Measurements from ENCODE around the gene PLA2G2C. TPM values are rescaled to one million over a fixed set of nuclear protein-coding genes. Genes with fewer than 3 reads are reported as not detected.

Gene PLA2G2C
- total and polyA plus RNA-seq, 2 of the 13 experiments (the other 11 are each of a cell fraction or from before 2014, with no cell fraction given): not detected

DNA sequence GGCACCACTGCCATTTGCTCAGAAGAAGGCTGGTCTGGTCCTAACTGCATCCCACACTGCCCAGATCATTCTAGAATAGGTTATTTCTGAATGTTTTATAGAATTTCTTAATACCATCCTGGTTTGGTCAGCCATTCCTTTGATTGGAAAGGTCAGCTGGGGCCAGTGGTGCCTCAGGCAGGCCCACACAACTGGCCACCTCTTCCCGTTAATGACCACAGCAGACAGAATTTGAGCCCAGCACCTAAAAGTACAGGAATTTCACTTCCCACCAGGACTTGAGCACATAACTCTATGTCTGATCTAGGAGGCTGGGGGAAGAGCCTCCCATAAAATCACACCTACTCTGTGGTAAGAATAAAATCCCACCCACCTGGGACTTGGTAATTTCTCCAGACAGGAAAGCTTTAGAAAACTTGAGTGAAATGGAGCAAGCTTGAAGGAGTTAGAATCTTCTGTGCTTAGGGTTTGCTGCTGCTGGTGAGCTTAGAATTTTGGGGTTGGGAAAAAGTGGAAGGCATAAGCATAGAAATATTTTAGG, 6.6 kb upstream of the PLA2G2C start:
- ChIA-PET CTCF (ENCODE audit: low intra/inter-chr PET ratio, low total read pairs) (interaction anchor here (0.9 kb wide), 1 partner anchor 218 kb away, joined by 3 read pairs; no protein-coding TSS in a partner anchor), POLR2A (no interaction called here)
- Histone ChIP-seq H4K20me1 (ENCODE audit: insufficient read depth, low read length) (no peaks in the 10 kb centered on the region), H3K9ac (ENCODE audit: insufficient read depth, low read depth, low read length) (no peak overlapping the region), H3K27me3 (ENCODE audit: control insufficient read depth in 1 of 2, insufficient read depth in 2 of 2, low read length in 2 of 2) (peaks cover 2 to 40% of the 10 kb centered on the region in 2 experiments; a peak in 4 of 5 replicates), H3K27ac (ENCODE audit: extremely low read length, insufficient read depth, low read length) (no peak overlapping the region), H3K9me3 (ENCODE audit: low read length) (no peaks in the 10 kb centered on the region), H3K4me3 (replicated peaks in 1 of 3; ENCODE audit: insufficient read depth in 1 of 3, low read depth in 2 of 3, low read length in 3 of 3) (no peak overlapping the region), H2AFZ (ENCODE audit: low read length) (no peak overlapping the region), H3K4me1 (ENCODE audit: insufficient read depth, low read length) (peaks cover 5% of the 10 kb centered on the region; the same call in 1 of the 2 replicates), H3K36me3 (replicated peaks in 1 of 2; ENCODE audit: control insufficient read depth in 1 of 2, insufficient read depth in 2 of 2, low read length in 2 of 2) (no peaks in the 10 kb centered on the region), H3K4me2 (ENCODE audit: low read depth, low read length) (no peak overlapping the region), H3K79me2 (ENCODE audit: insufficient read depth, low read length) (no peaks in the 10 kb centered on the region)
- DNase-seq (ENCODE audit: low spot score) (no peak), ATAC-seq (no peak), FAIRE-seq (no peak)
- intact Hi-C loops (cut with micrococcal nuclease; ENCODE audit: unreplicated experiment): no loop called here
- no TSS peak for BruUV-seq (replicated peaks)
- in situ Hi-C loops (cut with HindIII; ENCODE audit: extremely low pct_ligation_motif_present, low pct_unique_long_range_greater_than_20kb): loop anchor here (10.0 kb wide), 1 partner anchor 218 kb away; the partner anchor contains the start of gene PLA2G2A
- TF ChIP-seq TCF7L2 (IDR thresholded peaks at IDR 0.05; ENCODE audit: low read depth, low read length): no peak
- TF ChIP-seq, protein P1, sequence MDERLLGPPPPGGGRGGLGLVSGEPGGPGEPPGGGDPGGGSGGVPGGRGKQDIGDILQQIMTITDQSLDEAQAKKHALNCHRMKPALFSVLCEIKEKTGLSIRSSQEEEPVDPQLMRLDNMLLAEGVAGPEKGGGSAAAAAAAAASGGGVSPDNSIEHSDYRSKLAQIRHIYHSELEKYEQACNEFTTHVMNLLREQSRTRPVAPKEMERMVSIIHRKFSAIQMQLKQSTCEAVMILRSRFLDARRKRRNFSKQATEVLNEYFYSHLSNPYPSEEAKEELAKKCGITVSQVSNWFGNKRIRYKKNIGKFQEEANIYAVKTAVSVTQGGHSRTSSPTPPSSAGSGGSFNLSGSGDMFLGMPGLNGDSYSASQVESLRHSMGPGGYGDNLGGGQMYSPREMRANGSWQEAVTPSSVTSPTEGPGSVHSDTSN (CRISPR knock-in tag; IDR thresholded peaks at IDR 0.05): no peak
- TF ChIP-seq, protein P2, sequence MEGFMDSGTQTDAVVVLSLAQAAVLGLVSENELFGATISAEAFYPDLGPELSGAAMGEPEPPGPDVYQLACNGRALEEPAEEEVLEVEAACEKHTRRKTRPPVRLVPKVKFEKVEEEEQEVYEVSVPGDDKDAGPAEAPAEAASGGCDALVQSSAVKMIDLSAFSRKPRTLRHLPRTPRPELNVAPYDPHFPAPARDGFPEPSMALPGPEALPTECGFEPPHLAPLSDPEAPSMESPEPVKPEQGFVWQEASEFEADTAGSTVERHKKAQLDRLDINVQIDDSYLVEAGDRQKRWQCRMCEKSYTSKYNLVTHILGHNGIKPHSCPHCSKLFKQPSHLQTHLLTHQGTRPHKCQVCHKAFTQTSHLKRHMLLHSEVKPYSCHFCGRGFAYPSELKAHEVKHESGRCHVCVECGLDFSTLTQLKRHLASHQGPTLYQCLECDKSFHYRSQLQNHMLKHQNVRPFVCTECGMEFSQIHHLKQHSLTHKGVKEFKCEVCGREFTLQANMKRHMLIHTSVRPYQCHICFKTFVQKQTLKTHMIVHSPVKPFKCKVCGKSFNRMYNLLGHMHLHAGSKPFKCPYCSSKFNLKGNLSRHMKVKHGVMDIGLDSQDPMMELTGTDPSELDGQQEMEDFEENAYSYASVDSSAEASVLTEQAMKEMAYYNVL (CRISPR knock-in tag; IDR thresholded peaks at IDR 0.05; ENCODE audit: borderline replicate concordance): no peak
- TF ChIP-seq ZNF33A (CRISPR knock-in tag; IDR thresholded peaks at IDR 0.05; ENCODE audit: borderline replicate concordance): no peak
- no peak for TF ChIP-seq AGO2 (optimal IDR thresholded peaks at IDR 0.05; ENCODE audit: low read depth, low read length)
- no peak for TF ChIP-seq ZNF335 (CRISPR knock-in tag; IDR thresholded peaks at IDR 0.05)
- TF ChIP-seq ELF1 (CRISPR knock-in tag; IDR thresholded peaks at IDR 0.05): no peak
- WGBS (ENCODE audit: low lambda C conversion rate): 70% methylated on average over 1 of the region's 1 CpG

Measured in HepG2 (cell line).